ENCODE measurements around the gene BTNL9.

DNA sequence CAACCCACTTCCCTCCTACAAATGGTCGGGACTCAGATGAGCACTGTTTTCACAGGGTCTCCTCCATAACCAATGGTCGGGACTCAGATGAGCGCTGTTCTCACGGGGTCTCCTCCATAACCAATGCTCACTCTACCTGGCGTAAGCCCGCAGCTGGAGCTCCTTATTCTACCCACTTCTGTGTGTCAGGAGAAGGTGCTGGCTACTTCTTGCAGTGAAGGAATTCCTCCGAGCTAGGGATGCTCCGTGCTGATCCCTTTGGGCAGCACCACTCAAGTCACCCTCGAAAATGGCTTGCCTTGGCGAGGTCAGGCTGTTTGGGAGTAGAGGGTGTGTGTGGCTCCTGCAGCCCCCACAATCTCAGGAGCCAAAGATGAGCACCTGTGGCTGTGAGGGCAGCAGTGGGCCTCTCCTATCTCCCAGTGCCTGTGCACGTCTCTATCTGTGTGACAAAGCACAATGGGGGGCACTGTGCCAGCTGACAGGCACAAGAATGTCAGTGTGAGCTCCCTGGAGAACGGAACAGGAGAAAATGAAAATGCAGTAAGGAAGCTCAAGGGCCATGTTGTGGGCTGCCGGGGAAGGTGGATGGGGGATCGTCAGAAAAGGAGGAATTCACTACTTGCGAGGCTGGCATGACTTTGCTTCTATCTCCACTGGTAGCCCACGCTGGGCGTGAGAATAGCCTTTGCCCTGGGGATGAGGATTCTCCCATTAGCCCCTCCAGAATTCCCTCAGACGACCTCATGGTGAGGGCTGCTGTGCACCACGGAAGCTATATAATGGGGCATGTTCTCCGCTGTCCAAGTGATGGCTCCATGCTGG lies 3.9 kb upstream of the BTNL9 start:
- TF ChIP-seq CTCF (IDR thresholded peaks at IDR 0.05), result no peak
- no peak for TF ChIP-seq EP300 (IDR thresholded peaks at IDR 0.05)
